ENCODE results near the gene MAMDC4.
"Not testable (repeated sequence)": the region's sequence is repeated elsewhere in the genome, so short reads cannot be mapped to it uniquely, and the experiment has no call there.

MAMDC4 gene

GRCh38 chr9:136839229-136840139, 12.7 kb upstream of the MAMDC4 start:
- no peak for DNase-seq (ENCODE audit: low read depth)

GRCh38 chr9:136840140-136840876, 11.8 kb upstream of the MAMDC4 start:
- no peak for DNase-seq (ENCODE audit: low read depth)

GRCh38 chr9:136840877-136841645, 11.1 kb upstream of the MAMDC4 start:
- DNase-seq (ENCODE audit: low read depth): no peak

- DNase-seq (ENCODE audit: low read depth): not testable (repeated sequence)
Measured at GRCh38 chr9:136841646-136842379, 10.3 kb upstream of the MAMDC4 start.

- not testable (repeated sequence) for DNase-seq (ENCODE audit: low read depth)
Measured at GRCh38 chr9:136842380-136842948, 9.7 kb upstream of the MAMDC4 start, which contains the start of gene AJM1. Gene AJM1 (plus strand): TSS chr9:136842478. CDS start chr9:136844415, 1,937 bp downstream.

- not testable (repeated sequence) for DNase-seq (ENCODE audit: low read depth)
Measured at GRCh38 chr9:136843159-136843800, 8.9 kb upstream of the MAMDC4 start.

GRCh38 chr9:136843801-136844740, 8.1 kb upstream of the MAMDC4 start:
- not testable (repeated sequence) for DNase-seq (ENCODE audit: low read depth)

- DNase-seq (ENCODE audit: low read depth): no peak
Measured at GRCh38 chr9:136844761-136845464, 7.2 kb upstream of the MAMDC4 start.

GRCh38 chr9:136845465-136846260, 6.5 kb upstream of the MAMDC4 start:
- no peak for DNase-seq (ENCODE audit: low read depth)

- no peak for DNase-seq (ENCODE audit: low read depth)
Measured at GRCh38 chr9:136846376-136847087, 5.6 kb upstream of the MAMDC4 start.

- DNase-seq (ENCODE audit: low read depth): no peak
Measured at GRCh38 chr9:136847088-136847825, 4.9 kb upstream of the MAMDC4 start.

- no peak for DNase-seq (ENCODE audit: low read depth)
Measured at GRCh38 chr9:136847826-136848392, 4.2 kb upstream of the MAMDC4 start.

GRCh38 chr9:136848393-136849037, 3.6 kb upstream of the MAMDC4 start:
- DNase-seq (ENCODE audit: low read depth): no peak

- DNase-seq (ENCODE audit: low read depth): peak; percentile 85
Measured at GRCh38 chr9:136849038-136849959, 2.8 kb upstream of the MAMDC4 start, which contains the start of gene PHPT1. Gene PHPT1 (plus strand): TSS chr9:136849409. CDS start chr9:136849431, 22 bp downstream.
